HAP-1 (cell line): ENCODE results near the gene SP7.
"Not testable (repeated sequence)": the region's sequence is repeated elsewhere in the genome, so short reads cannot be mapped to it uniquely, and the experiment has no call there.

Source experiments
- DNase-seq, 2 experiments: peaks; one replicate each; pipeline ENCODE4 v3.0.0-alpha.2; 2016 to 2020; ENCODE audit warnings: low spot score in 2 of 2
- H3K27me3 ChIP-seq: fragments of 250-450 bp; sonication (Bioruptor Pico); 2 replicates; pipeline ENCODE4 v1.5.1; 2020; ENCODE audit warnings: low read depth, mild to moderate bottlenecking, moderate library complexity
- H3K36me3 ChIP-seq: fragments of 250-450 bp; sonication (Bioruptor Pico); replicated peaks from 2 replicates; pipeline ENCODE4 v1.5.1; 2020; ENCODE audit warnings: mild to moderate bottlenecking
- H3K4me1 ChIP-seq: fragments of 250-450 bp; sonication (Bioruptor Pico); 2 replicates; pipeline ENCODE4 v1.5.1; 2020; ENCODE audit warnings: mild to moderate bottlenecking
- H3K4me3 ChIP-seq: fragments of 250-450 bp; sonication (Bioruptor Pico); 2 replicates; pipeline ENCODE4 v1.5.1; 2020; ENCODE audit warnings: mild to moderate bottlenecking, moderate library complexity
- H3K9me3 ChIP-seq: fragments of 250-450 bp; sonication (Bioruptor Pico); 2 replicates; pipeline ENCODE4 v1.5.1; 2020; ENCODE audit warnings: mild to moderate bottlenecking, moderate library complexity
- in situ Hi-C: fragments of 300-500 bp; cut with MboI; formaldehyde crosslinking; loops from 3 replicates; pipeline ENCODE4 v1.14.3; 2020; ENCODE audit warnings: low sequenced_read_pairs, inconsistent platforms, mixed read lengths

SP7 gene

DNA sequence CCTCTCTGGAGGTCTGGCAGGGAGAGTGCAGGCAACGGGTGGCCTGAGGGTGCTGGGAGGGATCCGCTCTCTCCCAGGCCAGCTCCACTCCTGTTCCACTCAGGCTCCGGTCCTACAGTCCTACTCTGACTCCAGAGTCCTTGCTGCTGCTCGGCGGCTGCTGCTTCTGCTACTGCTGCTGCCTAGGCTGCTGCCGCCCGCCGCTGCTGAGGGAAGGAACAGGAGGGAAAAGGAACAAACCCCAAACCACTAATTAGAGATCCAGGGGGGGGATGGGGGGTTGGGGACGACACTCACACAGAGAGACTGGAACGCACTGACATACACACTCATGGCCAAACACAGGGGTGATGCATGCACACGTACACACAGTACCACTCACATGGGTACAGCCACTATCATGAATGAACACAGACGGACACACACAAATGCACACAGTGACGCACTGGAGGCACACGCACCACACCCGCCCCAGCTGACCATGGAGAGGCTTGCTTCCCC, at the start of gene SP7:
TSS of gene SP7 (minus strand) at position 174 of the 501 bp plus-strand sequence. CDS start 708 bp downstream, outside the sequence.
- Histone ChIP-seq H3K9me3 (no peaks in the 10 kb centered on the region), H3K4me3 (no peak within 1 kb of the TSS), H3K36me3 (no peaks in the 10 kb centered on the region), H3K4me1 (no peaks in the 10 kb centered on the region), H3K27me3 (peaks cover 22% of the 10 kb centered on the region)
- no peak for DNase-seq
- in situ Hi-C loops = no loop called here

DNA sequence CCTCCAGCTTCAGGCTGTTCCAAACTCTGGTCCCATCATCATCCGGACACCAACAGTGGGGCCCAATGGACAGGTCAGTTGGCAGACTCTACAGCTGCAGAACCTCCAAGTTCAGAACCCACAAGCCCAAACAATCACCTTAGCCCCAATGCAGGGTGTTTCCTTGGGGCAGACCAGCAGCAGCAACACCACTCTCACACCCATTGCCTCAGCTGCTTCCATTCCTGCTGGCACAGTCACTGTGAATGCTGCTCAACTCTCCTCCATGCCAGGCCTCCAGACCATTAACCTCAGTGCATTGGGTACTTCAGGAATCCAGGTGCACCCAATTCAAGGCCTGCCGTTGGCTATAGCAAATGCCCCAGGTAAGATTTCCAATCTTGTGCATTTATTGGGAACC, 47.1 kb upstream of the SP7 start:
- Histone ChIP-seq H3K36me3 (peaks cover 52% of the 10 kb centered on the region), H3K4me1 (peaks cover 27% of the 10 kb centered on the region), H3K4me3 (no peak overlapping the region), H3K27me3 (no peaks in the 10 kb centered on the region), H3K9me3 (no peaks in the 10 kb centered on the region)
- DNase-seq = no peak
- in situ Hi-C loops = no loop called here

DNA sequence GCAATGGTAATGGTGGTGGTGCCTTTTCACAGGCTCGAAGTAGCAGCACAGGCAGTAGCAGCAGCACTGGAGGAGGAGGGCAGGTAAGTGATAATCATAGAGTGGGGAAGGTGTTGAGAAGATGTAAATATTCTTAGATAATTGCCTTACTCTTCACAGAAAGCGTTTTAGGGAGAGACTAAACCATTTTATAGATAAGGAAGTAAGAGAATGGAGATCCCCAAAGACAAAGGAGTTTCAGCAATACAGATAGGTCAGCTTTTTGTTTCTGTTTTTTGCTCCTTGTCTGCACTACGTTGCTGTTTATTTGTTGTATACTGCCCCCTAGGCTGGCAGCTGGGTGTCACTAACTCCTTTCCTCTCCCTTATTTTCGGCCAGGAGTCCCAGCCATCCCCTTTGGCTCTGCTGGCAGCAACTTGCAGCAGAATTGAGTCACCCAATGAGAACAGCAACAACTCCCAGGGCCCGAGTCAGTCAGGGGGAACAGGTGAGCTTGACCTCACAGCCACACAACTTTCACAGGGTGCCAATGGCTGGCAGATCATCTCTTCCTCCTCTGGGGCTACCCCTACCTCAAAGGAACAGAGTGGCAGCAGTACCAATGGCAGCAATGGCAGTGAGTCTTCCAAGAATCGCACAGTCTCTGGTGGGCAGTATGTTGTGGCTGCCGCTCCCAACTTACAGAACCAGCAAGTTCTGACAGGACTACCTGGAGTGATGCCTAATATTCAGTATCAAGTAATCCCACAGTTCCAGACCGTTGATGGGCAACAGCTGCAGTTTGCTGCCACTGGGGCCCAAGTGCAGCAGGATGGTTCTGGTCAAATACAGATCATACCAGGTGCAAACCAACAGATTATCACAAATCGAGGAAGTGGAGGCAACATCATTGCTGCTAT, 45.8 kb upstream of the SP7 start:
- Histone ChIP-seq H3K36me3 (peaks cover 43% of the 10 kb centered on the region), H3K4me1 (peaks cover 19% of the 10 kb centered on the region), H3K4me3 (no peak overlapping the region; the same call in 1 of the 2 replicates), H3K9me3 (no peaks in the 10 kb centered on the region), H3K27me3 (no peaks in the 10 kb centered on the region)
- in situ Hi-C loops = no loop called here
- DNase-seq = peak; percentile 25 to 66

DNA sequence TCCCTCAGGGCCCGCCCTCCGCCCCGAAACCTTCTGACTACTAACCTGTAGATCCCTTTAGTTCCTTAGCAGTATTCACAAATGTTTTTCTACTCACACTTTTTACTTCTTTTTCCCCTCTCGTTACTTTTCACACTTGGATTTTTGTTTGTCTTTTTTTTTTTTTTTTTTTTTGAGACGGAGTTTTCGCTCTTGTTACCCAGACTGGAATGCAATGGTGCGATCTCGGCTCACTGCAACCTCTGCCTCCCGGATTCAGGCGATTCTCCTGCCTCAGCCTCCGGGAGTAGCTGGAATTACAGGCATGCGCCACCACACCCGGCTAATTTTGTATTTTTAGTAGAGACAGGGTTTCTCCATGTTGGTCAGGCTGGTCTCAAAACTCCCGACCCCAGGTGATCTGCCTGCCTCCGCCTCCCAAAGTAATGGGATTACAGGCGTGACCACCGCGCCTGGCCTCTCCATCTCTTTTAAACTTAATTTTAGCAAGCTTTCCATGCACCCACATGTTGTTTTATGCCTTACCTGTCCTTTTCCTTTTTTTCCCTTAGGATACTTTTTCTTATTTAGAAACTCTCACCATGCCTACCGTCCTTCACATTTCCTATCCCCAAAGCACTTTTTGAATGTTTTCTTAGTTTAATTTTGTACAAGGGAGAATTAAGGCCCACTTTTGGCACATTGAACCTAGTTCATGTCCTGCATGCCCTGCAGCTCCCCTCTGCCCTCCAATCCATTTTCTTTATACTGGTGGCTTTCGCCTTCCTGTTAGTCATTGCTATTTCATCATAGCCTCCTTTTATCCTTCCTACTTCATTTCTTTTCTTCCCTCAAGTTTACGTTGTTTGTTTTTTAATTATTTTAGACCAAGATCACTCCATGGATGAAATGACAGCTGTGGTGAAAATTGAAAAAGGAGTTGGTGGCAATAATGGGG, 44.9 kb upstream of the SP7 start:
- peak overlapping the region; percentile 42 for H3K4me3 ChIP-seq
- peak in 1 of 2 experiments; percentile 51 for DNase-seq
- H3K27me3 ChIP-seq = no peaks in the 10 kb centered on the region
- in situ Hi-C loops = no loop called here
- H3K4me1 ChIP-seq = peaks cover 18% of the 10 kb centered on the region
- H3K9me3 ChIP-seq = no peaks in the 10 kb centered on the region
- H3K36me3 ChIP-seq = peaks cover 41% of the 10 kb centered on the region

DNA sequence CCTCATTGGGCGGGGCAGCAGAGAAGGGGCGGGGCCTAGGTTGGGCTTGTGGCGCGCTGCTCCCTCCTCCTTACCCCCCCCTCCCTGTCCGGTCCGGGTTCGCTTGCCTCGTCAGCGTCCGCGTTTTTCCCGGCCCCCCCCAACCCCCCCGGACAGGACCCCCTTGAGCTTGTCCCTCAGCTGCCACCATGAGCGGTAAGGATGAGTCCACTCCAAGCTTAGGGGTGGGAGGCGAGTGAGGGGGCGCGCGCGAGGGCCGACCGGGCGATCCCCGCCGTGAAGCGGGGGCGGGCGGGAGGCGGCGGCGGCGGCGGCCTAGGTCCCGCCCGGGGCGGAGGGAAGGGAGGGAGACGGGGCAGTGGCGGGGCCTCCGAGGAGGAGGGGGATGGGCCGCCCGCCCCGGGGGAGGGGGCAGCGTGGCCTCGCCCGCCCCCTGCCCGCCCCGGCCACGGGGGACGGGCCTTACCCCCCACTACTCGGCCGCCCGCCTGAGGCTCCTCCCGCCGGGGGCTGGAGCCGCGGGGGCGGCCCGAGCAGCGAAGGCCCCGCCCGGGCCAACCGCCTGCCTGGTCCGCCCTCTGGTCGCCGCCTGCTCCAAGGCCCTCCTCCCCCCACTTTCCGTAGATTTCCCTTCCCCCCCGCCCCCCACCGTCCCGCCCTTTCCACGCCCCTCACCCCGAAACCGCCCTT, 44.1 kb upstream of the SP7 start, which contains the start of gene SP1:
TSS of gene SP1 (plus strand) at position 73 of the 690 bp plus-strand sequence. CDS start at position 189, 116 bp downstream.
- DNase-seq = peak; percentile 86 to 90
- Histone ChIP-seq H3K4me3 (peak within 1 kb of the TSS; percentile 44), H3K9me3 (no peaks in the 10 kb centered on the region), H3K36me3 (peaks cover 34% of the 10 kb centered on the region), H3K27me3 (no peaks in the 10 kb centered on the region), H3K4me1 (peaks cover 15% of the 10 kb centered on the region)
- in situ Hi-C loops = no loop called here

DNA sequence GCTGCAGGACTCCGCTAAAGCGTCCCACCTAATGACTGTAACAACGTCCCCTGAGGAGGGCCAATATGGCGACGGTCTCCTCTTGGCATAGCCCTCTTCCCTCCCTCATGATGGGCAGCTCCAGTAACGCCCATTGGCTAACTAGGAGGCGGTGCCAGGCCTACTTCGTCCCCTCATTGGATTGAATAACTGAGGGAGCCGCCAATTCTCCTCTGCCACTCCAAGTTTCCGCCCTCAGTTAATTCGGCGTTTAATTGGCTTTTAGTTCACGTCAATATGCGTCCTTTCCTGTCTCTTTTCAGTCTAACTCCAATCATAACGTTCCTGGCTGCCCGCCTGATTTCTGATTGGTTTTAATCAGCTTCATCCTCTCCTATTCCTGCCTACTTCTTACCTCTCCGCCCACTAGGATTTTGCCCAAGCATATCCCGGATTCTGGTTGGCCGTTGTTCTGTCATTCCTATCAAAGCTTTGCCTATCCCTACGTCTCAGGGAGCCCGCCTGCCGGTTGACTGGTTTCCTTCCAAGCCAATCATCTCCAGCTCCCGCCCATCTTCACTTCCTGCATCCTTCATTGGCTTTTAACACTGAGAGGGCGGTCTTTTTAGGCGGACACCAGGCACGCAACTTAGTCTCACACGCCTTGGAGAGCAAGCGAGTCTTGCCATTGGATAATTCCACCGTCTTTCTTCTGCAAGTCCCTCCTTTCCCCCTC, 43.4 kb upstream of the SP7 start:
- H3K4me1 ChIP-seq = peaks cover 15% of the 10 kb centered on the region
- no peaks in the 10 kb centered on the region for H3K27me3 ChIP-seq
- peak; percentile 98 to 100 for DNase-seq
- H3K36me3 ChIP-seq = peaks cover 28% of the 10 kb centered on the region
- no peaks in the 10 kb centered on the region for H3K9me3 ChIP-seq
- peak overlapping the region; percentile 44 for H3K4me3 ChIP-seq
- in situ Hi-C loops = no loop called here

DNA sequence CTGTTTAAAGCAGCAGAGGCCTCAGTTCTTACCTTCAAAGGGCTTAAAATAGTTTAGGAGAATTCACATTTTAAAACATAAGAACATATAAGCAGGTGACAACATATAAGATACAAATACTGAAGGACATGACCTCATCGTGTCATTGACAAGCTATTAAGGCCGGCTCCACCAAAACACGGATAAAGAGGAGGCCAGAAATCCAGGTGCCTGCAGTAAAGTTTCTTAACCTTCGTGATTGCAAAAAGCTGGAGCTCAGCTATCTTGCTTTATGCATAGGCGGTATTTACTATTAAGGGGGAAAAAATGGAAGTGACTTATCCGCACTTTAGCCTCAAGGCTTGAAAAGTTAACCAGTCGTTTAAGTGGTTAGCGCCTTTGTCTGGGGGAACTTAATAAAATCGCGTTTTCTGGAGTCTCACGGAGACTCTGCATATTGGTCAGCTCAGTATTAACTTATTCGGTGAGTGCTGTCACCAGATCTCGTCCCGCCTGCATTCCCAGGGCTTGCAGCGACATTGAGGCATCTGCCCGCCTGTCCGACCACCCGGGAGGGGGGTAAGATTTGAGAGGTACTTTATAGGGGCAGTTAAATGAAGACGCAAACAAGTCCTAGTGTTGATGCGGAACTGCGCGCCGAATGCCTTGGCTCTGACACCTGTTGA, 42.7 kb upstream of the SP7 start:
- Histone ChIP-seq H3K4me1 (peaks cover 15% of the 10 kb centered on the region), H3K4me3 (peak overlapping the region; percentile 29), H3K9me3 (no peaks in the 10 kb centered on the region), H3K27me3 (no peaks in the 10 kb centered on the region), H3K36me3 (peaks cover 24% of the 10 kb centered on the region)
- no peak for DNase-seq
- in situ Hi-C loops = no loop called here

DNA sequence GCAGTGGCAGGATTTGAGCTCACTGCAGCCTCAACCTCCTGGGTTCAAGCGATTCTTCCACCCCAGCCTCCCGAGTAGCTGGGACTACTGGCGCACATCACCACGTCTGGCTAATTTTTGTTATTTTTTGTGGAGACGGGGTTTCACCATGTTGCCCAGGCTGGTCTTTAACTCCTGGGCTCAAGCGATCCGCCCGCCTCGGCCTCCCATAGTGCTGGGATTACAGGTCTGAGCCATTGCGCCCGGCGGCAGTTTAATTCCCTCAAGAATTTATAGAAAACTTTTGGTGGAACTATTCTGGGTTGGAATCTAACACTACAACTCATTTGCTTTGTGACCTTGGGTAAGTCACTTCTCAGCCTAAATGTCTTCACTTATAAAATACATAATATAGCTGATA, 42.1 kb upstream of the SP7 start:
- Histone ChIP-seq H3K9me3 (no peaks in the 10 kb centered on the region), H3K4me1 (peaks cover 15% of the 10 kb centered on the region), H3K36me3 (peaks cover 18% of the 10 kb centered on the region), H3K27me3 (no peaks in the 10 kb centered on the region), H3K4me3 (no peak overlapping the region)
- peak in 1 of 2 experiments; percentile 20 for DNase-seq
- in situ Hi-C loops = no loop called here

DNA sequence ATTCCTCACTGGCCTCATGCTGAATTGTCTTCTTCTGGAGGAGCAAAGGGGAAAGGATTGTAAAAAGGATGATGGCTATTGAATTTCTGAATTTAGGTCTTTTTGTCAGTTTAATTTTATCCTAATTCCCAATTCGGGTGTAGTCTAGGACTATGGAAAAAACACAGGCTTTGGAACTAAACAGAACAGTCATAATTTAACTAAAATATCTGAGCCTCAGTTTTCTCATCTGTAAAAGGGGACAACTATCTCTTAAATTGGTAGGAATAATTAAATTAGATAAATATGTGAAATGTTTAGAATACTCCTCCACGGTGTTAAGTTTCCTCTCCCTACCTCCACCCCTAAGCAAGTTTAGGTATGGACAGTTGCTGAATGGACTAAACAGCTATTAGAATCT, 40.6 kb upstream of the SP7 start:
- in situ Hi-C loops = no loop called here
- Histone ChIP-seq H3K4me1 (peaks cover 15% of the 10 kb centered on the region), H3K4me3 (no peak overlapping the region), H3K9me3 (no peaks in the 10 kb centered on the region), H3K36me3 (peaks cover 3% of the 10 kb centered on the region), H3K27me3 (no peaks in the 10 kb centered on the region)
- no peak for DNase-seq

DNA sequence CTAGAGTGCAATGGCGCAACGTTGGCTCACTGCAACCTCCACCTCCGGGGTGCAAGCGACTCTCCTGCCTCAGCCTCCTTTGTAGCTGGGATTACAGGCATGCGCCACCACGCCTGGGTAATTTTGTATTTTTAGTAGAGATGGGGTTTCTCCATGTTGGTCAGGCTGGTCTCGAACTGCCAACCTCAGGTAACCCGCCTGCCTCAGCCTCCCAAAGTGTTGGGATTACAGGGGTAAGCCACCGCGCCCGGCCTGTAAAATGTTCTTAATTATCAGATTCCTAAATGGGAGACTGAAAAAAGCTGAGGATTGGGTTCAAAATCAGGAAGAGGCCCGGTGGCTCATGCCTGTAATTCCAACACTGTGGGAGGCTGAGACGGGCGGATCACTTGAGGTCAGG, 38.1 kb upstream of the SP7 start:
- peaks cover 16% of the 10 kb centered on the region for H3K4me1 ChIP-seq
- H3K27me3 ChIP-seq, H3K9me3 ChIP-seq, H3K4me3 ChIP-seq, in situ Hi-C loops, H3K36me3 ChIP-seq, DNase-seq: not testable (repeated sequence)

DNA sequence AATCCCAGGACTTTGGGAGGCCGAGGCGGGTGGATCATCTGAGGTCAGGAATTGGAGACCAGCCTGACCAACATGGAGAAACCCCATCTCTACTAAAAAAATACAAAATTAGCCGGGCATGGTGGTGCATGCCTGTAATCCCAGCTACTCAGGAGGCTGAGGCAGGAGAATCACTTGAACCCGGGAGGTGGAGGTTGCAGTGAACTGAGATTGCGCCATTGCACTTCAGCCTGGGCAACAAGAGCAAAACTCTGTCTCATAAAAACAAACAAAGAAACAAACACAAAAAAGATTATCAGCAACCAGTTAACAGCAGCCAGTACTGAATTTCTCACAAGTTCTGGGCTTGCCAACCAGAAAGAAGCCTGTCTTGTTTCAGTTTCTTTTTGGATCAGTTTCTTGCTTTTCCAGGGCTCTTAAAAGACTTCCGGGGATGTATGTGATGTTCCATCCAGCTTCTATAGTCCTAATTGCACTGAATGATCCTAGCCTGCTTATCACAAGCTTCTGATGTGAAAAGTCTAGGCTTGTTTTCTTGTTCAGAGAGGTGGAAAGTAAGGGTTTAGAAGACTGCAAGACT, 37.5 kb upstream of the SP7 start:
- H3K4me1 ChIP-seq = peaks cover 11% of the 10 kb centered on the region
- DNase-seq, in situ Hi-C loops, H3K9me3 ChIP-seq, H3K27me3 ChIP-seq, H3K4me3 ChIP-seq, H3K36me3 ChIP-seq: not testable (repeated sequence)

DNA sequence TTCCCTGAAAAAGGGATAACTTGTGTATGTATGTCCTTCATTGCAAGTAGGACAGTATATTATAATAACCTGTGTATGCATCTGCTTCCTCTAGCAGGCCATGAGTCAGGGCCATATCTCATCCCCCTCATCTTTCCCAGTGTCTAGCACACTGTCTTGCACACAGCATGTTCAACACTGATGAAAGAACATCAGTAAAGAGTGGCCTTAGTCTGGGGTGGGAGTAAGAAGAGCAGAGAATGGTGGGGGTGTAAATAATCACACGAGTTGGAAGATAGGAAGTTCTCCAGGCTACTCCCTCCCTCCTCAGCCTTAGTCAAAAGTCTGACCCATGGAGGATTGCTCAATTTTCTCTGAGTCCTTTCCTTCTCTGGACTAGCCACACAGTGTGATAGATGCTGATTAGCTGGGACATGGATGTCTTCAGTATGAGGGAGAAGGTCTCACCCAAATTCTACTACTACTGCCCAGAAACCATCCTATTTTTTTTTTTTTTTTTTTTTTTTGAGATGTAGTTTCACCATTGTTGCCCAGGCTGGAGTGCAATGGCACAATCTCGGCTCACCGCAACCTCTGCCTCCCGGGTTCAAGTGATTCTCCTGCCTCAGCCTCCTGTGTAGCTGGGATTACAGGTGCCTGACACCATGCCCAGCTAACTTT, 29.2 kb upstream of the SP7 start:
- H3K4me3 ChIP-seq = no peak overlapping the region
- DNase-seq = no peak
- H3K9me3 ChIP-seq = no peaks in the 10 kb centered on the region
- H3K36me3 ChIP-seq = no peaks in the 10 kb centered on the region
- H3K4me1 ChIP-seq = peaks cover 3% of the 10 kb centered on the region
- in situ Hi-C loops = no loop called here
- no peaks in the 10 kb centered on the region for H3K27me3 ChIP-seq
